Stimulated activated CD8-positive, alpha-beta memory T cell treated with anti-CD3 and anti-CD28 coated beads, Interleukin-12 subunit alpha, Interleukin-12 subunit beta, amount 100 ng/mL, for 4 hours (primary cell): ENCODE results near the gene CARS1.
A peak's percentile ranks its signal among the peaks of the same experiment; 100 is the strongest.

Experiments used
- DNase-seq: peaks from one replicate; pipeline ENCODE4 v3.0.0-alpha.2; 2020; ENCODE audit warnings: low read depth

CARS1 gene

GRCh38 chr11:3058753-3059664 is 1.8 kb upstream of the CARS1 start:
- DNase-seq: no peak

- DNase-seq: peak; percentile 6
Observed at GRCh38 chr11:3056296-3057068, 741 bp downstream of the CARS1 start.

GRCh38 chr11:3055891-3056290 is 1.3 kb downstream of the CARS1 start:
- DNase-seq: no peak

GRCh38 chr11:3052567-3052966 is 4.7 kb downstream of the CARS1 start:
- no peak for DNase-seq

GRCh38 chr11:3052109-3052479 is 5.1 kb downstream of the CARS1 start:
- DNase-seq: no peak

- no peak for DNase-seq
Observed at GRCh38 chr11:3051196-3052108, 5.8 kb downstream of the CARS1 start.

- no peak for DNase-seq
Observed at GRCh38 chr11:3050386-3051195, 6.6 kb downstream of the CARS1 start.

GRCh38 chr11:3049430-3050243 is 7.6 kb downstream of the CARS1 start:
- peak; percentile 43 for DNase-seq

- DNase-seq: no peak
Observed at GRCh38 chr11:3047637-3048036, 9.6 kb downstream of the CARS1 start.

GRCh38 chr11:3046641-3047040 is 10.6 kb downstream of the CARS1 start:
- no peak for DNase-seq

- no peak for DNase-seq
Observed at GRCh38 chr11:3046190-3046589, 11.0 kb downstream of the CARS1 start.

- no peak for DNase-seq
Observed at GRCh38 chr11:3044915-3045314, 12.3 kb downstream of the CARS1 start.

GRCh38 chr11:3044004-3044403 is 13.2 kb downstream of the CARS1 start:
- DNase-seq: no peak

GRCh38 chr11:3043315-3043871 is 13.8 kb downstream of the CARS1 start:
- no peak for DNase-seq

GRCh38 chr11:3042496-3043314 is 14.5 kb downstream of the CARS1 start:
- no peak for DNase-seq

GRCh38 chr11:3041699-3042441 is 15.4 kb downstream of the CARS1 start:
- no peak for DNase-seq

- no peak for DNase-seq
Observed at GRCh38 chr11:3040881-3041280, 16.3 kb downstream of the CARS1 start.

- no peak for DNase-seq
Observed at GRCh38 chr11:3037945-3038271, 19.3 kb downstream of the CARS1 start.
